Testis (tissue), 3 donors: ENCODE data around the gene AUH. TPM values are rescaled to one million over a fixed set of nuclear protein-coding genes. Genes with fewer than 3 reads are reported as not detected.

Experiments used
- DNase-seq: peaks from one replicate; pipeline ENCODE4 v3.0.0-alpha.2; 2019
- H3K27ac ChIP-seq, 2 donors: fragments of 200-600 bp; sonication (generic); one replicate each; pipeline ENCODE4 v1.5.1; 2019
- H3K27me3 ChIP-seq: fragments of 200-600 bp; sonication (generic); one replicate; pipeline ENCODE4 v1.5.1; 2019
- H3K36me3 ChIP-seq: fragments of 200-600 bp; sonication (generic); one replicate; pipeline ENCODE4 v1.5.1; 2017; ENCODE audit warnings: low read depth; ENCODE audit errors: missing control alignments
- H3K4me1 ChIP-seq: fragments of 200-600 bp; sonication (generic); one replicate; pipeline ENCODE4 v1.5.1; 2019
- H3K4me3 ChIP-seq, 2 donors: fragments of 200-600 bp; sonication (generic); one replicate each; pipeline ENCODE4 v1.5.1; 2017 to 2019
- H3K9me3 ChIP-seq: fragments of 200-600 bp; sonication (generic); one replicate; pipeline ENCODE4 v1.5.1; 2017
- CTCF ChIP-seq, 3 experiments: fragments of 450-650 bp in 2 of 3; fragments of 200-600 bp in 1 of 3; sonication (generic) in 1 of 3; IDR thresholded peaks; one replicate each; pipeline ENCODE4 v1.5.1; 2016 to 2019; ENCODE audit warnings: antibody characterized with exemption in 3 of 3, mild to moderate bottlenecking in 2 of 3, moderate library complexity in 1 of 3
- POLR2A ChIP-seq: fragments of 450-650 bp; IDR thresholded peaks from one replicate; pipeline ENCODE4 v1.6.1; 2017; ENCODE audit warnings: antibody characterized with exemption, mild to moderate bottlenecking, moderate library complexity
- WGBS, 2 donors: methylation state at CpG; one replicate each; pipeline ENCODE4 v1.1.5; 2018; 5-methylcytosine and 5-hydroxymethylcytosine counted together
- intact Hi-C: fragments of 100-400 bp; cut with DNase I; formaldehyde crosslinking; loops from one replicate; pipeline ENCODE4 v1.15.1; 2023; ENCODE audit warnings: low total_unique reads
- polyA plus RNA-seq: library from polyadenylated mRNA; stranded (reverse); fragments of 350-450 nt; fragmentation: Illumina TruSeq; extraction: RNeasy Lipid Tissue Mini Kit (QIAGEN cat#74804); gene quantifications from one replicate; pipeline ENCODE4 v1.2.3, GENCODE V29; 2014; ENCODE audit warnings: low read depth, low replicate concordance; ENCODE audit not compliant: insufficient read depth
- total RNA-seq, 2 donors: library from RNA; depleted of rRNA; stranded (reverse); fragments of >200 nt; gene quantifications; one replicate each; pipeline ENCODE4 v1.2.3, GENCODE V29; 2016

The AUH gene
- total and polyA plus RNA-seq, 3 donors from 2014 or later, result 9.1 to 33.9 (median 31.7) TPM

- Histone ChIP-seq H3K27me3 (no peaks in the 10 kb centered on the region), H3K9me3 (no peaks in the 10 kb centered on the region), H3K27ac (no peak overlapping the region), H3K4me1 (no peaks in the 10 kb centered on the region), H3K4me3 (no peak overlapping the region), H3K36me3 (no peaks in the 10 kb centered on the region)
- 45 to 80% methylated on average over 1 of the region's 1 CpG for WGBS, 2 donors
- no peak for DNase-seq
- intact Hi-C loops, result no loop called here
- no peak for TF ChIP-seq CTCF (IDR thresholded peaks at IDR 0.05)
- TF ChIP-seq POLR2A, result no peak
These were observed 108.2 kb downstream of the AUH start for GRCh38 chr9:91253488-91253887.

GRCh38 chr9:91248707-91249106 is 113.0 kb downstream of the AUH start:
- TF ChIP-seq POLR2A, result no peak
- no peak for TF ChIP-seq CTCF (IDR thresholded peaks at IDR 0.05)
- intact Hi-C loops, result no loop called here
- no peaks in the 10 kb centered on the region for H3K27me3 ChIP-seq
- H3K27ac ChIP-seq, result no peak overlapping the region
- H3K4me1 ChIP-seq, result no peaks in the 10 kb centered on the region
- no peaks in the 10 kb centered on the region for H3K9me3 ChIP-seq
- H3K4me3 ChIP-seq, result no peak overlapping the region
- WGBS, 2 donors, result 96 to 97% methylated on average over 6 of the region's 6 CpGs
- DNase-seq, result no peak
- no peaks in the 10 kb centered on the region for H3K36me3 ChIP-seq

GRCh38 chr9:91247278-91247677 is 114.4 kb downstream of the AUH start:
- intact Hi-C loops, result no loop called here
- WGBS, 2 donors, result 94 to 95% methylated on average over 2 of the region's 2 CpGs
- Histone ChIP-seq H3K27me3 (no peaks in the 10 kb centered on the region), H3K27ac (no peak overlapping the region), H3K9me3 (no peaks in the 10 kb centered on the region), H3K4me3 (no peak overlapping the region), H3K36me3 (no peaks in the 10 kb centered on the region), H3K4me1 (no peaks in the 10 kb centered on the region)
- no peak for TF ChIP-seq POLR2A
- no peak for TF ChIP-seq CTCF (IDR thresholded peaks at IDR 0.05)
- DNase-seq, result no peak

- Histone ChIP-seq H3K27ac (no peak overlapping the region), H3K4me1 (no peaks in the 10 kb centered on the region), H3K36me3 (no peaks in the 10 kb centered on the region), H3K9me3 (no peaks in the 10 kb centered on the region), H3K27me3 (no peaks in the 10 kb centered on the region), H3K4me3 (no peak overlapping the region)
- no peak for DNase-seq
- TF ChIP-seq POLR2A (no peak), CTCF (IDR thresholded peaks at IDR 0.05) (no peak)
- intact Hi-C loops, result no loop called here
- WGBS, 2 donors, result 79 to 83% methylated on average over 5 of the region's 5 CpGs
These were observed 114.9 kb downstream of the AUH start for GRCh38 chr9:91246846-91247245.

- H3K4me1 ChIP-seq, result no peaks in the 10 kb centered on the region
- WGBS, 2 donors, result 81 to 83% methylated on average over 8 of the region's 8 CpGs
- intact Hi-C loops, result no loop called here
- H3K27me3 ChIP-seq, result no peaks in the 10 kb centered on the region
- no peak overlapping the region for H3K27ac ChIP-seq
- no peak for DNase-seq
- no peaks in the 10 kb centered on the region for H3K36me3 ChIP-seq
- H3K9me3 ChIP-seq, result no peaks in the 10 kb centered on the region
- TF ChIP-seq CTCF (IDR thresholded peaks at IDR 0.05) (no peak), POLR2A (no peak)
- no peak overlapping the region for H3K4me3 ChIP-seq
These were observed 116.0 kb downstream of the AUH start for GRCh38 chr9:91245431-91246313.
